Fibroblast of peridontal ligament (primary cell): ENCODE results near the gene CDK6.

Source experiments
- DNase-seq: peaks from one replicate; pipeline ENCODE4 v3.0.0-alpha.2; 2010; ENCODE audit errors: extremely low read depth

Gene CDK6

GRCh38 chr7:92847305-92847704 is 10.9 kb upstream of the CDK6 start:
- no peak for DNase-seq

DNA sequence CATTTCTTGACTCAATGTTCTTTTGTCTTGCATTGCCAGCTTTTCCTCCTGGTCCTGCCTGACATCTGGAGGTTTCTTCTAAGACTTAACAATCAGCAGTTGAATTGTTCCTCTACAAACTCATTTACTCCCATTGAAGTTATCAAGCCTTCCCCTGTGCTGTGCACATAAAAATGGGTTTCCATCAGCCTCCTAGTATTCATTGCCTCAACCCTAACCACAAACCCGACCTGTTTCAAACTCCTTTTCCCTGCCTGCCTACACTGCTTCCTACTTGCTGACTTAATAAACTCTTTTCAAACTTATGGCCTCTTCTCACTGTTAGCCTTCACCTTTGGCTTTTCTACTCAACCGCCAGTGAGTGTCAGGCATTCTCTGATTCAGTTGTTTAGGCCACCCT is 9.4 kb upstream of the CDK6 start:
- DNase-seq = no peak

- no peak for DNase-seq
Observed at GRCh38 chr7:92843781-92844180, 7.4 kb upstream of the CDK6 start.

GRCh38 chr7:92843034-92843760 is 6.8 kb upstream of the CDK6 start:
- peak; percentile 49 for DNase-seq

- no peak for DNase-seq
Observed at GRCh38 chr7:92841192-92841591, 4.8 kb upstream of the CDK6 start.

GRCh38 chr7:92840316-92840715 is 3.9 kb upstream of the CDK6 start:
- DNase-seq = no peak

DNA sequence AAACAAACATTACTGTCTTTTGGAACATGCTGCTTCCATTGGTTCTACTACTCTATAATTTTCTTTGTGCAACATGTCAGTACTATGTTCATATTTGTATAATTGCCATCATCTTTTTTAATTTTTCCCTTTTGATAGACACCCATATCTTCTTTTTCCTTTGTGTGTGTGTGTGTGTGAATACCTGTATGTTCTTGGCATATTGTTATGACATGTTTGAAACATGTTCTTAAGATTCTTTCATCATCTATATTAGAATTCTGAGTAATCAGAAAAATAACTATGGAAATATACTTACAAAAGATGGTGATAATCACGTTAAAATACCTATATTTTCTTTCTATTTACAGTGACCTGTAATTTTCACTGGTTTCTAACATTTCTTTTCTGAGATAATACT is 3.5 kb upstream of the CDK6 start:
- DNase-seq = no peak

DNA sequence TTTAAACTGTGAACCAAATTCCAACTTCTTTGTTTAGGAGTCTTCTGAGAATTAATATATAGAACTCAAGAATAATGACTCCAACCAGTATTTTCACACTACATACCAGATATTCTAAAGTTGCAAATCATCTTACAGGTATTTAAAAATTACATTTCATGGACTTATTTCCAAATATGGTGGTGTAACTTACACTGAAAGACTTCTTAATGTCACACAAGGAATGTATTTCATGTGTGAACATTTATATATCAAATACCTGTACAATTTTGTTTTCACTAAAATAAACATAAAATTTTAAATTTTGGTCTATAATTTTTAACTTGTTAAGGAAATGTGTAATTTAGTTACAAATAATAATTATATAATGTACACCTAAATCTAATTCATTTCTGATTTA is 2.6 kb upstream of the CDK6 start:
- no peak for DNase-seq

- DNase-seq = peak; percentile 56
Observed at GRCh38 chr7:92837000-92837749, 802 bp upstream of the CDK6 start.

DNA sequence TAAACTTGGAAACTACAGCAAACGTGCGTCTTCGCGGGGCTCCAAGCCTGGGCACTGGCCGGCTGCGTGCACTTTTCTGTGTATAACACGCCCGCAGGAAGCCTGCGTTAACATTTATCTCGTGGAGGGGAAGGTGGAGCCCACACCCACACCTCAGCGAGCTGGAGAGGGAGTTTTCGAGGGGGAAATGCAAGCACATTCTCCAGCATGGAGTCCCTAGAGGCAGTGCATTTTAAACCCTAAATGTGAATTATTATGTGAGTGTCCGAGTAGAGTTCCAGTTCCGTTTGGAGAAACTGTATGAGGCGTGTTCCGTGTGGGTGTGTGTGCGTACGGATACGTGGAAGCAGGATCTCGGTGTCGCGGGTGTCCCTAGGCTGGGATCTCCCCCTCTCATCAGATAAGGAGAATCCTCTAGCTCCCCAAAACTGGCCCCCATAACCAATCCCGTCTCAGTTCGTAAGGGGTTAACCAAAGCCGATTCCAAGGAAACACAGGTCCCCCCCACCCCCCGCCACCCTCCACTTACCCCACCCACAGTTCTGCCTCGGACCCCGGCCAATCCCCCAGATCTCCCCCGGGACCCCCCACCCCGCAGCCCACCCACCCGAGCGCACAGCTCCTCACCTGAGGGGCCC is 403 bp downstream of the CDK6 start:
- no peak for DNase-seq

DNA sequence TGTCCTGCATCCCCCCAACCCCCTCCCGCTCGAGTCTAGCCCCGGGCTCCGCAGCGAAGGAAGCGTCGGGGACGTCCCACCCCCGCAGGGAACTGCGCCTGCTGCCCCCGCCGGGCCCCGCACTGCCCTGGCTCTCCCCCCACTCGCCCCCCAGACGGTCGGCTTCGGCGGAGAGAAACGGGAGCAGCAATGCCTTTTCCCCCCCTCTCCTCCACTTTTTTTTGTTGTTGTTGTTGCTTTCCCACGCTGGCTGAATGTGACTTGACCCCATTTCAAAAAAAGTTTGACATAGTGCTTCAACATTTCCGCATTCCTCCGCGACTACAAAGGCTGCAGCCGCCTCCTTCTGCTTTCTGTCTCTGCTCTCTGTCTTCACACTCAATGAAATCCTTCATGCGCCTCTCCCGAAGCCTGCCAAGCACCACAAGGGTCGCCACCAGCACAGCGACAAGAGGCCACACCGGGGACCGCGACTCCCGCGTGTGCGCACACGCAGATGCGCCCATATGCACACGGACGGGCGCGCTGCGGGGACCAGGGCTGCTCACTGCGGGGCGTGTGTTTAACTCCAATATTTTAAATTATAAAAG is 1.0 kb downstream of the CDK6 start:
- peak; percentile 65 for DNase-seq

GRCh38 chr7:92834507-92835260 is 1.7 kb downstream of the CDK6 start:
- no peak for DNase-seq

DNA sequence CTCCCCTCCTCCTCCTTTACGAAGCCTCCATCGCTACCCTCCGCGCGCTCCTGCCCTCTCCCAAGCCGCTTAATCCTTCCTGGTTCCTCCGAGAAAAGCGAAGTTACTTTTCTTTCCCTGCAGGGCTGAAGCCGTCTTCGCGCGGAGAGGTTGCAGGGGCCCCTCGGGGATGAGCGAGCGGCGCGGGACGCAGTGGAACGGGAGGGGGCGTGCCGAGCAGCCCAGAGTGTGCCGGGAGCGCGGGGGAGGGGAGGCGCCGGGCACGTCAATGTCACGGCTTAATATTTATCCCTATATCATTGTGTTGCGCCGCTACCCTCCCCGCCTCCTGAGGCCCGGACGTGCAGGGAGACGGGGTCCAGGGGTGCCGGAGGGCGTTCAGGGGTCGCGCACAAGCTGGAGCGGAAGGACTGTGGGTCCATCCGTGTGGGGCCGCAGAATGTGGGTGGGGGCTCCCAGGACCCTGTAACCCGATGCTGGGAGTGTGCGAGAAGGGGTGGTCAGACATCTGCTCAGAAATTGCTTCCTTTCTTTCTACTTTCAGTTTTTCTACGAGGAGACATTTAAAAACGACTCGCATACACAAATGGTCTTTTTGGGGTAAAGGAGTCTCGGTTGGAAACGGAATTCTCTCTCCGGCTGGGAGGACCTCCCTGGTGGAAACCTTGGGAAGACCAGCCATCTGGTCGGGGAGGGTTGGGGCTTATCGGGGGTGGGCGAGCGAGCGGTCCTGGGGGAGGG is 2.4 kb downstream of the CDK6 start:
- DNase-seq = peak; percentile 69

DNA sequence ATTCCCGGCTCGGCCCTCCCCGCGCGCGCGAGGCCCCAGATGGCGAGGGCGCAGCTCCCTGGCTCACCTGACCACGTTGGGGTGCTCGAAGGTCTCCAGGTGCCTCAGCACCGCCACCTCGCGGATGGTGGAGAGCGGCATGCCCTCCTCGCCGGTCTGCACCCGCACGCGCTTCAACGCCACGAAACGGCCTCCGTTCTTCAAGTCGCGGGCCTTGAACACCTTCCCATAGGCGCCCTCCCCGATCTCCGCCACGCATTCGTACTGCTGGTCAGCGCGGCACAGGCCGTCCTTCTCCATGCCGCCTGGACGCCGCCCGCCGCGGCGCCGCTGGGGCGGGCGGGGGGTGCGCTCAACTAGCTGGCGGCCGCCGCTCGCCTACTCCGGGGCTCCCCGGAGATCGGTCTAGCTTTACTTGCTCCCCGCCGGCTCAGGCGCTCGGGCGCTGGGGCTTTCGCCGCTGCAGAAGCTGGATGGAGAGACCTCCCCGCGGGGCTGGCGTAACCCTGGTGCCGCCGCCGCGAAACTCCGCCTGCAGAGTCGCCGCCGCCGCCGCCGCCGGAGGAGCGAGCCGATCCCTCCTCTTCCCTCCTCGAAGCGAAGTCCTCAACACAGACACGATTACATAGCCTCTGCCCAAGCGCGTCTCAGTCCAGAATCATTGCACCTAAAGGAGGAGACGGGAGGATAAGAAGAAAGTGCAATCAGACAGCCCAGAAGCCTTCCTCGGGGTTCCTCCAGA is 3.2 kb downstream of the CDK6 start:
- DNase-seq = peak; percentile 70

DNA sequence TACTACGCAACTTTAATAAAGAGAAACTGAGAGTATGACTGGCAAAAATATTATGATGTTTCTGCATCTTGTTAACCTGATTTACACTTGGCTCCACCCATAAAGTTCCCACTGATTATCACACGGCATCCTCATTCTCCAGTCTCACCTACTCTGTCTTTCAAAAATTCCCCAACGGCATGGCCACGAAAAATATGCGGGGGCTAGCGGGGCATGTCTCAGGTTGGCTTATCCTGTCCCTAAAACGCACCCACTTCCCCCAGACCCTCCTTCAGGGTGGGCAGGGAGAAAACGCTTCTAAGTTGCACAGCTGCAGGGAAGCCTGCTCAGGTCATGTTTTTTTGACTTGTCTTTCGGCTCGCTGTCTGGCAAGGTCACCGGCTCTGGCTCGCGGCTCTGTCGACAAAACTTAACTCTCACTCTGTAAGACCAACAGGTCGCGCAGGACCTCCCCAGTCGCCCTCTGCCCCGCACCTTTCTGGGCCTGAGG is 3.8 kb downstream of the CDK6 start:
- DNase-seq = no peak

DNA sequence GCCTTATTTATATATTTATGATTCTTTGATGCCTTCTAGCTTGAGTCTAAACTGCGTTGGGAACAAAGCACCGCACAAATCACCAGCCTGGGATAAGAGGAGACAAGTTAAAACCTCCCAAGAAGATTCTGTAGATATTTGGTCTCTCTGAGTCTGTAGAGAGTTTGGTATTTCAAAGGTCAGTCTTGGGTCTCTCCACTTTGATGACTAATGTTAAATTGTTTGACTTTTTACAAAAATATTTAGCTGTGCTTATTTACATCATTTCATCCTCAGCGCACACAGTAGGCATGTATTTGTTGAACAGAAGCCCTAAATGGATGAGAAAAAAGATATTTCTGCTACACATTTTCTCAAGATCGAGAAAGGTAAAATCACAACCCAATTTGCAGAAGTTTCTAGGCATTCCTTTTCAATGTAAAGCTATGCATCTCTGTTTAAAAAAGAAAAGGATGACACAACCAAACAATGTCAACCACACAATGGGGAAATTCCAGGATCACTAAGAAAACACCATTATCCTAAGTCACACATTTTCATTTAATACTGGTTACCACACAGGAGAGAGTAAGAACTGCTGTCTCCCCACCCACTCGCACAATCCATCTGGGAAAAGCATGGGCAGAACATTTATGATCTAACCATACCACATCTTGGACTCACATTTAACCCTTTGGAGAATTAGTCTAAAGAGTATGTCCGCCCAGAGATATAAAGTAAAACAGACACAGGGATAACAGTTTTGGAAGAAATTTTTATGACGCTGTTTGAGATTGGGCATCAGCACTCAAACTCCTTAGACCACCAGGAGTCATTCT is 4.4 kb downstream of the CDK6 start:
- DNase-seq = peak; percentile 87

GRCh38 chr7:92830532-92831110 is 5.8 kb downstream of the CDK6 start:
- no peak for DNase-seq

GRCh38 chr7:92830027-92830426 is 6.3 kb downstream of the CDK6 start:
- no peak for DNase-seq
